Glutamatergic neuron (in vitro differentiated cells): ENCODE measurements around the gene MBD1. TPM values are rescaled to one million over a fixed set of nuclear protein-coding genes. Genes with fewer than 3 reads are reported as not detected.

Experiments
- DNase-seq: peaks from one replicate; pipeline ENCODE4 v3.0.0; 2022
- H3K27ac Mint-ChIP-seq: one replicate; pipeline ENCODE4 v1.8.0; 2020; ENCODE audit warnings: mild to moderate bottlenecking, mixed read lengths, inconsistent platforms; ENCODE audit not compliant: unreplicated experiment
- H3K27me3 Mint-ChIP-seq: one replicate; pipeline ENCODE4 v1.8.0; 2020; ENCODE audit warnings: mild to moderate bottlenecking, moderate library complexity, mixed read lengths, inconsistent platforms; ENCODE audit not compliant: unreplicated experiment
- H3K36me3 Mint-ChIP-seq: one replicate; pipeline ENCODE4 v1.8.0; 2020; ENCODE audit warnings: mild to moderate bottlenecking, mixed read lengths, inconsistent platforms; ENCODE audit not compliant: unreplicated experiment
- H3K4me1 Mint-ChIP-seq: one replicate; pipeline ENCODE4 v1.8.0; 2020; ENCODE audit warnings: mild to moderate bottlenecking, low read depth, mixed read lengths, inconsistent platforms; ENCODE audit not compliant: unreplicated experiment
- H3K4me3 Mint-ChIP-seq: one replicate; pipeline ENCODE4 v1.8.0; 2020; ENCODE audit warnings: mild to moderate bottlenecking, mixed read lengths, inconsistent platforms; ENCODE audit not compliant: unreplicated experiment
- H3K9me3 Mint-ChIP-seq: one replicate; pipeline ENCODE4 v1.8.0; 2020; ENCODE audit warnings: mild to moderate bottlenecking, moderate library complexity, mixed read lengths, inconsistent platforms; ENCODE audit not compliant: unreplicated experiment
- total RNA-seq: library from RNA; stranded (reverse); fragmentation: NEBNext Ultra II Directional; extraction: Animal tissue kit (Norgen Biotek cat#: 25700); gene quantifications from one replicate; pipeline ENCODE4 v1.2.1, GENCODE V29; 2021; ENCODE audit not compliant: unreplicated experiment
- TF ChIP-seq, protein P1 (sequence below): fragments of 200-600 bp; sonication (generic); IDR thresholded peaks from one replicate; pipeline ENCODE4 v1.5.0; 2021; ENCODE audit not compliant: partially characterized antibody, unreplicated experiment

MBD1 gene
- total RNA-seq, 1 donor from 2014 or later: 91.0 TPM

DNA sequence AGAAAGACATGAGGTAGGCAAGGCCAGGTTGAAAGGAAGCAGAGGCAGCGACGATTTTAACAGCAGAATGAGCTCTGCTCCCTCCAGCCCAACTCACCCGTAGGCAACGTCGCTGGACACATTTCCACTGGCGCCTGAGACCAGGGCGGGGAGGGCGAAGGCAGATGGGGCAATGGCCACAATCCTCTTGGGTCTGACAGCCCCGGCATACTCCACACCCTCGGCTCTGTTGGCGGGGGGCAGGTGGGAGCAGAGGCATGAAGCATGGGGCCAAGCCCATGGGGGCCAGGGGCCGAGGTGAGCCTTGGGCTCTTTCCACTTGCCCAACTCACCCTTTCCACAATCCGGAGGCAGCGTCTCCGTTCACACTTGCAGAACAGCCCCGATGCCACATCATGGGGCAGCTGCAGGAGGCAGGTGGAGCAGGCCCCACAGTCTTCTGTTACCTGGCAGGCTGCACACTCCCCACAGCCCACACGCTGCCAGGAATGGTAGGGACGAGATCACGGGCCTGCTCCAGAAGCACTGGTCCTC lies 5.8 kb downstream of the MBD1 start:
- Mint-ChIP-seq H3K27ac (no peak overlapping the region), H3K27me3 (peaks cover 3% of the 10 kb centered on the region), H3K4me3 (no peak overlapping the region), H3K36me3 (no peaks in the 10 kb centered on the region), H3K4me1 (peaks cover 5% of the 10 kb centered on the region), H3K9me3 (peaks cover 6% of the 10 kb centered on the region)
- TF ChIP-seq, protein P1, sequence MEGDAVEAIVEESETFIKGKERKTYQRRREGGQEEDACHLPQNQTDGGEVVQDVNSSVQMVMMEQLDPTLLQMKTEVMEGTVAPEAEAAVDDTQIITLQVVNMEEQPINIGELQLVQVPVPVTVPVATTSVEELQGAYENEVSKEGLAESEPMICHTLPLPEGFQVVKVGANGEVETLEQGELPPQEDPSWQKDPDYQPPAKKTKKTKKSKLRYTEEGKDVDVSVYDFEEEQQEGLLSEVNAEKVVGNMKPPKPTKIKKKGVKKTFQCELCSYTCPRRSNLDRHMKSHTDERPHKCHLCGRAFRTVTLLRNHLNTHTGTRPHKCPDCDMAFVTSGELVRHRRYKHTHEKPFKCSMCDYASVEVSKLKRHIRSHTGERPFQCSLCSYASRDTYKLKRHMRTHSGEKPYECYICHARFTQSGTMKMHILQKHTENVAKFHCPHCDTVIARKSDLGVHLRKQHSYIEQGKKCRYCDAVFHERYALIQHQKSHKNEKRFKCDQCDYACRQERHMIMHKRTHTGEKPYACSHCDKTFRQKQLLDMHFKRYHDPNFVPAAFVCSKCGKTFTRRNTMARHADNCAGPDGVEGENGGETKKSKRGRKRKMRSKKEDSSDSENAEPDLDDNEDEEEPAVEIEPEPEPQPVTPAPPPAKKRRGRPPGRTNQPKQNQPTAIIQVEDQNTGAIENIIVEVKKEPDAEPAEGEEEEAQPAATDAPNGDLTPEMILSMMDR: no peak
- no peak for DNase-seq

DNA sequence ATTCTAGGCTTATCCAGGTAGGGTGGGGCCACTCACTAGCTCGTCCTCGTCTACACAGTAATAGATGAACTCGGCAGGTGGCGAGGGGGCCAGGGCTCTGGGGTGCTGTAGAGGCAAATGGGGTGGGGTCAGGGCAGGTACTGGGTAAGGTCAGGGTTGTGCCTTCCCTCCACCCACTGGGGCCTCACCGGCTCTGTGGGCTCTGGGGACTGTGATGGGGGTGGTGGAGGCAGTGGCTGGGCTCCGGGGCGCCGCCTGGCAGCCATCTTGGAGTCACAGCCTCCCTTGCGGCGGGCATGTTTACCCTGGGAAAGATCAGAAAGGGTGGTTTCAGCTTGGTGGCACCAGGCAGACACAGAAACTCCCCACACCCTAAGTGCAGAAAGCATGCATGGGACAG lies 6.4 kb downstream of the MBD1 start:
- peaks cover 3% of the 10 kb centered on the region for H3K27me3 Mint-ChIP-seq
- no peak overlapping the region for H3K27ac Mint-ChIP-seq
- H3K36me3 Mint-ChIP-seq: no peaks in the 10 kb centered on the region
- no peaks in the 10 kb centered on the region for H3K4me1 Mint-ChIP-seq
- TF ChIP-seq, protein P1: no peak
- peaks cover 3% of the 10 kb centered on the region for H3K9me3 Mint-ChIP-seq
- DNase-seq: no peak
- H3K4me3 Mint-ChIP-seq: no peak overlapping the region

DNA sequence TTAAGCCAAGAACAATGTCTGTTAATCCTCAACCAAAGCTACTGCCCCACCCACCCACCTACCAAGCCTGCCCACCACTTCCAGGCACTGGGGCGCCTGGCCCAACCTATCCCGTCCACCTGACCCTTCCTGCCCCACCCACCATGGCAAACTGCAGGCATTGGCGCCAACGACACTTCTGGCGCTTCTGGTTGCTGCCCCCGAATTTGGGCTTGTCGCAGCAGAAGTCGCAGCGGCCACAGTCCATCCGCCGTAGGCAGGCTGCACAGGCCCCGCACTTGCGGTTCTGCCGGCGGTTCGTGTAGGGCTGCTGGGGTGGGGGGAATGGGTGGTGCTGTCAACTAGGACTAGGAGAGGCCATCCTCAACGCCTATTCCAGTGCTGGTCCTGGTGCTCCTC lies 7.3 kb downstream of the MBD1 start:
- H3K27ac Mint-ChIP-seq: no peak overlapping the region
- peaks cover 3% of the 10 kb centered on the region for H3K9me3 Mint-ChIP-seq
- DNase-seq: no peak
- TF ChIP-seq, protein P1: no peak
- H3K36me3 Mint-ChIP-seq: no peaks in the 10 kb centered on the region
- no peaks in the 10 kb centered on the region for H3K4me1 Mint-ChIP-seq
- H3K27me3 Mint-ChIP-seq: peaks cover 3% of the 10 kb centered on the region
- H3K4me3 Mint-ChIP-seq: no peak overlapping the region

DNA sequence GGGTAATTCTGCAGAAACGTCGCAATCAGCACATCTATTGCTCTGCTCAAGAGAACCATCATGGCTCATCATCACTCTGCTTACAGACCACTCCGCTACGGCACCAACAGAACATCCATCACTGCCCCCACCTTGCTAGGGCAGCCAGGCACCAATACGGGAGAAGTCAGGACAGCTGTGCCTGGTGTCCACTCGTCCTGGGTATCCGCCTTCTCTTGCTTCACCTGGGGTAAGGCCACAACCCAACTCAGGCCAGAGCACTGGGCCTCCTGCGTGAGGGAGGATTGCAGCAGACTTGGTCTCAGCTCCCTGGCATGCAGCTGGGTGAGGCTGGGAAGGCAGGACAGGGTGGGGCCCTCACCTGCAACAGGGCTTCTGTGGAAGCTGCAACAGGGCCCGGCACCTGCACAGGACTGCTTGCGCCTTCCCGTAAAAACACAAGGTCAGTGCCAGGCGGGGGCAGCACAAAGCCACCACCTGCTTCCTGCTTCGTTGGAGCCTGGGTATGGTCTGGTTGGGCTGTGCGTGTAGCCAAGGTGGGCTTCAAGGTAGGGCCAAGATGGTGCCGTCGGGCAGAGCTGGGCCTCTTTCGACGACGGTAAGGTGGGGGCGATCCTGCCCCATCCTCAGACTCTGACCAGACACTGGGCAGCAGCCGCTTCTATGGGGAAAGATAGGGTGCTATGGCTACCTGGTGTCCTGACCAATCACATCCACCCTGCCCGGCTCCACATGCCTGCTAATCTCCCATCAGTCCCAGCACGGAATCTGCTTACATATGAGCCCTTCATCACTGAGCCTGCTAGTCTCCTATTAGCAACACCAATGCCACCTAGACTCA lies 7.9 kb downstream of the MBD1 start:
- Mint-ChIP-seq H3K9me3 (peaks cover 3% of the 10 kb centered on the region), H3K4me3 (no peak overlapping the region), H3K4me1 (no peaks in the 10 kb centered on the region), H3K27ac (no peak overlapping the region), H3K27me3 (peaks cover 3% of the 10 kb centered on the region), H3K36me3 (no peaks in the 10 kb centered on the region)
- TF ChIP-seq, protein P1: no peak
- DNase-seq: no peak

DNA sequence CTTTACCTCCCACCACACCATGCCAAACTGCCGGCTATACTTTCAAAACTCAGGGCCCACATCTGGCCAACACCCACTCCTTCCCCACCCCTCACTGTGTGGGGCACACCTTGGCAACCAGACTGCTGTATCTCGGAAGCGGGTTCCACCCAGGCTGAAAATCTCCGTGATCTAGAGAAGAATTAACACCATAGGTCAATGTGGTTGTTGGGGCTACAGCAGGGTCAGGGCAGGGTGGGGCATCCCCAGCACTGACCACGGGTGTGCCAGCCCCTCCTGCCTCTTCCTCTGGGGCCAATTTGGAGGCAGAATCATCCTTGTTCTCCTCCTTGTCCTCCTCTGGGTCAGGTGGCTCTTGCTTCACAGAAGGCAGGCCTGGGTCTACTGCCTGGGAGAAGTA lies 8.8 kb downstream of the MBD1 start:
- DNase-seq: no peak
- no peaks in the 10 kb centered on the region for H3K36me3 Mint-ChIP-seq

More for the DNA sequence above, 8.8 kb downstream of the MBD1 start:
- Mint-ChIP-seq H3K4me3 (no peak overlapping the region), H3K4me1 (no peaks in the 10 kb centered on the region), H3K9me3 (peaks cover 3% of the 10 kb centered on the region), H3K27ac (no peak overlapping the region), H3K27me3 (peaks cover 3% of the 10 kb centered on the region)
- TF ChIP-seq, protein P1: no peak
